ENCODE measurements around the gene EIF3J.

DNA sequence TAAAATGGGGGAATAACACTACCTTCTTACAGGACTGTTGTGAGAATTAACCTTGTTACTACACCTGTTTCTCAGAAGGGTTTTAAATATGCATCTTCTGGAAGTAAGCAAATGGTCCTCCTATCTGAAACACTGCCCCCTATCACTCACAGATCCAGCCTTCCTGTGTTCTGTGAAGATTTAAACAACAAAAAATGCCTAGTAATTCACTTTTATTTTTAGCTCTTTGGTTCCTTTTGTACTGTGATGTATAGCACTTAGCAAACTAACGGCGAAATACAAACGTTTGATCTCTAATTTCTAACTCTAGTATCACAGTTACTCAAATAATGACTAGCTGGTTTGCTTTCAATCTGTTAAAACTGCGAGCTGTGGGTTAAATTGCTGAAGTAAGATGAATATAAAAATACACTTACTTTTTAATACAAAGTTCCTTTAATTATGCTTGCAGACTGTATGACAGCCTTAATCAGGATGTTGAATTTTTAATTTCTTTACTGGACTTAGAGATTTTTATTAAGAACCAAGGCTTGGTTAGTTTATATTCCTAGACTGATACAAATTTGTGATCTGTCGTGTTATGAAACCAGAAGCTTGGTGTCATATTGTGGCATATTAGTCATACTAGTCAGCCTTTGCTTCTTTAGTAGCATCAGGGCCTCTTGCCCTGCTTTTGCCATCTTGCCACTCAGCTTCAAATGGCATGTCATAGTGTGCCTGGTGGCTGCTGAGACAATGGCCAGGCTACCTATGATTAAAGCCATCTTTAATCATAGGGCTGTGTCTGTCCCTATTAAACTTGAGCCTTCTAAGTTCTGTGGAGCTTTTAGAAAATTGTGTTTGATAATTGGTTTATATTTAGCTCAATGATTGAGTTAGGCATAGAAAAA lies 9.2 kb downstream of the EIF3J start:
- no peak for TF ChIP-seq SUZ12 (IDR thresholded peaks at IDR 0.05; ENCODE audit: extremely low read depth, insufficient read depth, insufficient read length)
- TF ChIP-seq YY1 (IDR thresholded peaks at IDR 0.05; ENCODE audit: insufficient read depth, insufficient read length): no peak

Measured in NT2/D1 (cell line).